ENCODE measurements around the gene B4GALNT1.
A peak's percentile ranks its signal among the peaks of the same experiment; 100 is the strongest.

B4GALNT1 gene

GRCh38 chr12:57622293-57623245 is 10.4 kb downstream of the B4GALNT1 start:
- no peak for DNase-seq (ENCODE audit: low read depth)
- no peak for TF ChIP-seq CTCF (IDR thresholded peaks at IDR 0.05; ENCODE audit: insufficient read depth, low read depth, low read length, missing control alignments)
- H3K4me3 ChIP-seq (ENCODE audit: low read depth, low read length): no peak overlapping the region

GRCh38 chr12:57621497-57622292 is 11.3 kb downstream of the B4GALNT1 start:
- peak; percentile 88 for TF ChIP-seq CTCF (IDR thresholded peaks at IDR 0.05; ENCODE audit: insufficient read depth, low read depth, low read length, missing control alignments)
- DNase-seq (ENCODE audit: low read depth): peak; percentile 52
- H3K4me3 ChIP-seq (ENCODE audit: low read depth, low read length): no peak overlapping the region; the same call in 1 of the 2 replicates

GRCh38 chr12:57620936-57621496 is 12.0 kb downstream of the B4GALNT1 start:
- DNase-seq (ENCODE audit: low read depth): no peak
- H3K4me3 ChIP-seq (ENCODE audit: low read depth, low read length): no peak overlapping the region; the same call in 1 of the 2 replicates
- no peak for TF ChIP-seq CTCF (IDR thresholded peaks at IDR 0.05; ENCODE audit: insufficient read depth, low read depth, low read length, missing control alignments)

- no peak for DNase-seq (ENCODE audit: low read depth)
- no peak for TF ChIP-seq CTCF (IDR thresholded peaks at IDR 0.05; ENCODE audit: insufficient read depth, low read depth, low read length, missing control alignments)
- H3K4me3 ChIP-seq (ENCODE audit: low read depth, low read length): no peak overlapping the region
Observed at GRCh38 chr12:57620245-57620935, 12.6 kb downstream of the B4GALNT1 start.

- no peak for DNase-seq (ENCODE audit: low read depth)
- H3K4me3 ChIP-seq (ENCODE audit: low read depth, low read length): no peak overlapping the region
- TF ChIP-seq CTCF (IDR thresholded peaks at IDR 0.05; ENCODE audit: insufficient read depth, low read depth, low read length, missing control alignments): no peak
Observed at GRCh38 chr12:57619434-57620244, 13.4 kb downstream of the B4GALNT1 start.
